Gastrocnemius medialis (tissue), 4 donors: ENCODE measurements around the gene EIF4E3. TPM values are rescaled to one million over a fixed set of nuclear protein-coding genes. Genes with fewer than 3 reads are reported as not detected.

Experiments used
- ATAC-seq, 2 donors: fragments of 150-250 bp; one replicate each; pipeline ENCODE4 v1.9.1; 2016
- DNase-seq, 2 donors: peaks; one replicate each; pipeline ENCODE4 v3.0.0-alpha.2; 2019
- H3K27ac ChIP-seq, 4 donors: fragments of 200-600 bp; sonication (generic); 1 replicate in 1 of 4; 2 replicates in 3 of 4; pipeline ENCODE4 v1.5.1; 2016 to 2018; ENCODE audit warnings: mild to moderate bottlenecking in 2 of 4, moderate library complexity in 1 of 4
- H3K27me3 ChIP-seq, 3 donors: fragments of 200-600 bp; sonication (generic) in 2 of 3; 1 replicate in 1 of 3; 2 replicates in 2 of 3; pipeline versions ENCODE4 v1.5.1 to v1.6.0; 2016 to 2019; ENCODE audit warnings: mild to moderate bottlenecking in 1 of 3, moderate library complexity in 1 of 3
- H3K36me3 ChIP-seq, 2 donors: fragments of 200-600 bp; sonication (generic) in 1 of 2; one replicate each; pipeline ENCODE4 v1.5.1; 2017 to 2018
- H3K4me1 ChIP-seq, 2 donors: fragments of 200-600 bp; sonication (generic) in 1 of 2; one replicate each; pipeline ENCODE4 v1.5.1; 2016 to 2017; ENCODE audit warnings: mild to moderate bottlenecking in 2 of 2
- H3K4me3 ChIP-seq, 4 donors: fragments of 200-600 bp; sonication (generic) in 3 of 4; 1 replicate in 1 of 4; 2 replicates in 3 of 4; pipeline ENCODE4 v1.5.1; 2016 to 2019; ENCODE audit warnings: mild to moderate bottlenecking in 2 of 4
- H3K9me3 ChIP-seq, 3 donors: fragments of 200-600 bp; sonication (generic) in 2 of 3; 1 replicate in 1 of 3; 2 replicates in 2 of 3; pipeline ENCODE4 v1.5.1; 2016 to 2019
- CTCF ChIP-seq, 5 experiments: fragments of 450-650 bp in 3 of 5; fragments of 200-600 bp in 2 of 5; sonication (generic) in 2 of 5; IDR thresholded peaks in 4 of 5; conservative IDR thresholded peaks in 1 of 5; 1 replicate in 4 of 5; 2 replicates in 1 of 5; pipeline ENCODE4 v1.5.1; 2016 to 2019; ENCODE audit warnings: antibody characterized with exemption in 5 of 5, mild to moderate bottlenecking in 3 of 5, moderate library complexity in 3 of 5
- POLR2A ChIP-seq, 2 donors: fragments of 450-650 bp; IDR thresholded peaks; one replicate each; pipeline ENCODE4 v1.6.1; 2017; ENCODE audit warnings: antibody characterized with exemption in 2 of 2, mild to moderate bottlenecking in 2 of 2, moderate library complexity in 2 of 2
- in situ Hi-C, 4 donors: fragments of 200-750 bp; cut with MboI; loops; one replicate each; pipeline versions ENCODE4 v1.15.0 to v1.8.0; 2017; ENCODE audit warnings: low sequenced_read_pairs in 4 of 4
- intact Hi-C: fragments of 100-400 bp; cut with DNase I; formaldehyde crosslinking; loops from one replicate; pipeline ENCODE4 v1.15.1; 2023; ENCODE audit warnings: low total_unique reads
- total RNA-seq, 4 donors: library from RNA; depleted of rRNA; stranded (reverse); fragments of >200 nt; gene quantifications; one replicate each; pipeline versions ENCODE4 v1.1.0 to v1.2.3, GENCODE V29; 2016

The EIF4E3 gene
- total RNA-seq, 4 donors from 2014 or later: 25.0 to 51.0 (median 42.8) TPM

- H3K27me3 ChIP-seq: no peaks in the 10 kb centered on the region
- in situ Hi-C loops (loop anchor here in 3 of 4 donors (25.0 kb wide), 3 partner anchors 1111 to 1611 kb away; no protein-coding TSS in a partner anchor), intact Hi-C loops (no loop called here)
- DNase-seq (no peak), ATAC-seq (no peak)
- H3K4me1 ChIP-seq: no peaks in the 10 kb centered on the region
- no peaks in the 10 kb centered on the region for H3K9me3 ChIP-seq
- TF ChIP-seq CTCF (IDR thresholded peaks at IDR 0.05 in 4 of 5, conservative IDR thresholded peaks at IDR 0.05 in 1 of 5) (no peak), POLR2A (IDR thresholded peaks at IDR 0.05) (no peak)
- H3K36me3 ChIP-seq: no peaks in the 10 kb centered on the region
- no peak overlapping the region for H3K27ac ChIP-seq
- no peak overlapping the region for H3K4me3 ChIP-seq
Observed at GRCh38 chr3:71673486-71673885, 51.7 kb downstream of the EIF4E3 start.

DNA sequence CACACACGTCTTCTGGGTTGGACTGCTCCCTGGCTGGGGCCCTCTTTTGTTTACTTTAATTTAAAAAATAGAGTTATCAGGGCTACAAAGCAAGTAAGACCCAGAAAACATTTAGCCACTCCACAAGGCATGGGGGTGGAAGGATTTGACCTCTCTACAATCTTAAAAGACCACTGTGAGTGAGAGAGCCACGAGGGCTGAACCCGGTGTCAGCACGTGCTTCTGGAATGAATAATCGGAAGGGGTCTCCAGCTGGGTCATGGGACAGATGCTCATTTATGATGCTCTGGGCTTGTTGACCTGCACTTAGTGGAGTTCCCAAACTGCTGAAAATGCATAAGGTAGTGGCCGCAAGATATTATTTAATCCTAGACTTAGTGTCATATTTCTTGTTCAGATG, 52.4 kb downstream of the EIF4E3 start:
- in situ Hi-C loops (loop anchor here in 3 of 4 donors (25.0 kb wide), 3 partner anchors 1111 to 1611 kb away; no protein-coding TSS in a partner anchor), intact Hi-C loops (no loop called here)
- TF ChIP-seq CTCF (IDR thresholded peaks at IDR 0.05 in 4 of 5, conservative IDR thresholded peaks at IDR 0.05 in 1 of 5): no peak
- no peak for TF ChIP-seq POLR2A (IDR thresholded peaks at IDR 0.05)
- DNase-seq: no peak
- no peak overlapping the region for H3K27ac ChIP-seq
- H3K4me1 ChIP-seq: no peaks in the 10 kb centered on the region
- no peaks in the 10 kb centered on the region for H3K27me3 ChIP-seq
- H3K4me3 ChIP-seq: no peak overlapping the region
- H3K9me3 ChIP-seq: no peaks in the 10 kb centered on the region
- H3K36me3 ChIP-seq: no peaks in the 10 kb centered on the region
- no peak for ATAC-seq

- DNase-seq: no peak
- Histone ChIP-seq H3K36me3 (no peaks in the 10 kb centered on the region), H3K9me3 (no peaks in the 10 kb centered on the region), H3K4me3 (no peak overlapping the region), H3K27ac (no peak overlapping the region), H3K4me1 (no peaks in the 10 kb centered on the region), H3K27me3 (no peaks in the 10 kb centered on the region)
- in situ Hi-C loops: loop anchor here in 3 of 4 donors (25.0 kb wide), 3 partner anchors 1110 to 1610 kb away; no protein-coding TSS in a partner anchor
- TF ChIP-seq CTCF (IDR thresholded peaks at IDR 0.05 in 4 of 5, conservative IDR thresholded peaks at IDR 0.05 in 1 of 5): no peak
- TF ChIP-seq POLR2A (IDR thresholded peaks at IDR 0.05): no peak
- ATAC-seq: no peak
- intact Hi-C loops: no loop called here
Observed at GRCh38 chr3:71672340-71672739, 52.9 kb downstream of the EIF4E3 start.

- DNase-seq (no peak), ATAC-seq (no peak)
- Histone ChIP-seq H3K36me3 (no peaks in the 10 kb centered on the region), H3K27ac (no peak overlapping the region), H3K4me3 (no peak overlapping the region), H3K27me3 (no peaks in the 10 kb centered on the region), H3K9me3 (no peaks in the 10 kb centered on the region), H3K4me1 (no peaks in the 10 kb centered on the region)
- intact Hi-C loops (no loop called here), in situ Hi-C loops (loop anchor here in 3 of 4 donors (25.0 kb wide), 3 partner anchors 1109 to 1609 kb away; no protein-coding TSS in a partner anchor)
- TF ChIP-seq POLR2A (IDR thresholded peaks at IDR 0.05): no peak
- no peak for TF ChIP-seq CTCF (IDR thresholded peaks at IDR 0.05 in 4 of 5, conservative IDR thresholded peaks at IDR 0.05 in 1 of 5)
Observed at GRCh38 chr3:71671216-71671845, 53.9 kb downstream of the EIF4E3 start.
